SK-N-MC (cell line): ENCODE data around the gene DLEC1.

Experiments
- EZH2 ChIP-seq: fragments of 200-600 bp; sonication (generic); IDR thresholded peaks from one replicate; pipeline ENCODE4 v1.6.1; 2017; ENCODE audit warnings: antibody characterized with exemption
- POLR2AphosphoS5 ChIP-seq: IDR thresholded peaks from 2 replicates; pipeline ENCODE4 v1.6.1; 2012; ENCODE audit warnings: mild to moderate bottlenecking, low read depth, low read length, borderline replicate concordance

GRCh38 chr3:38054499-38055001, 15.5 kb downstream of the DLEC1 start:
- TF ChIP-seq EZH2 (no peak), POLR2AphosphoS5 (no peak)
